Measurements from ENCODE around the gene ATF4.
"Not testable (repeated sequence)": the region's sequence is repeated elsewhere in the genome, so short reads cannot be mapped to it uniquely, and the experiment has no call there.

ATF4 gene

DNA sequence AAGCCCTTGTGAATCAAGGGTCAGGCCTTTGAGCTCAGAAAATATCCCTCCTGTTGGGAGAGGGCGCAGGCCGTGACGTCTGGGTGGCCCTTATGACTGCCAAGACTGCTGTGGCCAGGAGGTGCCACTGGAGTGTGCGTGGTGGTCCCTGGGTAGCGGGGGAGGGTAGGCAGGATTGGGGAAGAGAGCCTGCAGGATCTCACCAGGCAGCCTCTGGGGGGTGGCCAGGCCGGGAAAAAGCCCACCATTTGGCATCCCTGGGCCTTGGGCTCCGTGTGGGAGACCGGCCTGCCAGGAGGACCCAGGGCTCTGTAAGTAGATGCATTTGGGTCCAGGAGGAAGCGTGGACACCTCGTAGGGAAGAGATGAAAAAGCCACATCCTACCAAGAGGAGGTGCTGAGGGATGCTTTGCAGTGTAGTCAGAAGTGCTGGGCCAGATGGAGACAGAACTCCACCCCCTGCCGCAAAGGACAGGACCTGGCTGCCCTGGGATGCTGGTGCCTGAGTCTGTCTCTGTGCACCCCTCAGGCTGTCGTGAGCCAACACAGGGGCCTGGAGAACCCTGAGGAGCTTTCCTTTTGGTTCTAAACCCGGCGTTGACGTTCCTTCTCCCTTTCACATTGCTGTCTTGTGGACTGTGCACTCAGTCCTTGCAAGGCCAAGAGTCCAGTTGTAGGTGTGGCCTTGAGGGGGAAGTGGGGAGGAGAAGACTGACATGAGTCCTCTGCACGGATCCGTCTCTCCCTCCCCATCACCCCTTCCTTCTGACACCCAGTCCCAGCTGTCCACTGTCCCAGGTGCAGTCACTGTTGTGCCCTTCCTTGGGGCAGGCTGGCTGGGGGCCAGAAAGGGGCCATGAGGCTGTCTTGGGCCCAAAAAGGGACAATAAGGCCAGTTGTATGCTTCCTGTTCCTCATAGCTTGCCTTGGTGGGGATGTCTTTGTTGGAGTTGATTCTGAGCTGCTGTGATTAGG, 31.0 kb upstream of the ATF4 start:
- DNase-seq, result no peak

DNA sequence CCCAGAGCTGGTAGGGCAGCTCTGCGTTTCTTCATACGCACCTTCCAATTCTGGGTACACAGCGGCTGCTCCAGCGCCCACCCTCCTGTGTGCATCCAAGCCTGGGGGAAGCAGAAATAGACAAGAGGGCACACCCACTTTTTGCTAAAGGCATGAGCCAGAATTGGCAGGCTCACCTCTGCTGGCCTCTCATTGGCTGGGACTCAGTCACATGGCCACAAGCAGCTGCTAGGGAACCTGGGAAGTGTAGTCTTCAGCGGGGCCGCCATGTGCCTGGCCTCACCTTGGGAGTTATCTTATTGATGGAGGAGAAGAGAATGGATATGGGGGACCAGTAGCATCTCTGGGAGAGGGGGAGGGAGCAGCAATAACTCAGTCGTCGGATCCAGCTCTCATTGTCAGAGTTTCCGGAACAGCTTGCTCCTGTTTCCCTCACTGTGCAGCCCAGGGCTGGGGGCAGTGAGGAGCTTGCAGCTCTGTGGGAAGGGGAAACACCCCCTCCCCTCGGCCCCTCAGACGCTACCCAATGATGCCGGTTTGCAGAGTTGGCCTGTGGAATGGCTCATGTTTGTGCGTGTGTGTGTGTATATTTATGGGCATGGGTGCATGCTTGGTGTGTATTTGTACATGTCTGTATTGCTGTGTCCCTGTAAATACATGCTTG, 30.1 kb upstream of the ATF4 start:
- DNase-seq, result peak; percentile 37

DNA sequence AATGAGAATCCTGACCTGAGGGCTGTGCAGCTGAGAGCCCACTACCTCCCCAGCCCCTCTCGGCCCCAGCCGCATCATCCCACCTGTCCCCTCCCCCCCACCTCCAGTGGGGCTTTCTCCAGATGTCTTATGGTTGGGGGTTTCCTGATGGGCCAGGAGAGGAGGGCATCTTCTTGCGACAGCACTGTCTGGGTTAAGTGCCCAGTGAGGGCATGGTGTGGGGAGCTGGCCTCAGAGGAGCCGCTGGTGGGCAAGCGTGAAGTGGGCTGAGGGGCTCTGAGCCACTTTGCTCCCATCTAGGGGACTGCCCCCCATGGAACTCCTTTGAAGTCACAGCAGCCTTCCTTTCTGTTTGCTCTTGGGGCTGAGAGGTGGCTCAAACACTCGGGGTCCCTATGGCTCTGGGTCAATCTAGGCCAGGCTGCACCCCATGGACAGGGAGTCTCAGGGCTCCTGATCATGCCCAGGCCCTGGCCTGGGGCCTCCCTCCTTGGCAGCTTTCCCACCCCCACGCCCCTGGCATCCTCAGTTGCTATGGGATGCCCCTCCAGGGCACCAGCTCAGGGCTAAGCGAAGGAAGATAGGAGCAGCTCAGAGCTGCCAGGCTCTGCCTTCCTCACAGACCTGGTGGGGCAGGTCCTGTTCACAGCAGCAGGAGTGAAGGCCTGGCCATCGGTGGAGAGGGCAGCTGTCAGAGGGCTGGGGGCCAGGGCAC, 29.2 kb upstream of the ATF4 start:
- no peak for DNase-seq

DNA sequence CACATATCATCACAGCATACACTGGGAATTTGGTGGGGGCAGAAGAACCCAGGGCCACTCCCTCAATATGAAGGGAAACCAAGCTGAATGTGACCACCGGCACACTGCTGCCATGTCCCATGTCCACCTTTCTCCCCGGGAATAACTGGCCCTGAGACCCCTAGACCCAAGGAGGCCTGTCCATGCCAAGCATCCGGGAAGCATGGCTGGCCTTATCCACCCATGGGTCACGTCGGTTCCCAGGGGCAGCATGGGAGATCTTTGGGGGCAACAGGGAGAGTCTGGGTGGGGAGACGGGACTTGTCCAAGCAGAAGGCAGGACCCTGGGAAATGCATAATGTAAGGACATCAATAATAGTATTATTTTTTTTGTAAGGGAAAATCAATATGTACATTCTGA, 28.7 kb upstream of the ATF4 start:
- DNase-seq, result no peak

DNA sequence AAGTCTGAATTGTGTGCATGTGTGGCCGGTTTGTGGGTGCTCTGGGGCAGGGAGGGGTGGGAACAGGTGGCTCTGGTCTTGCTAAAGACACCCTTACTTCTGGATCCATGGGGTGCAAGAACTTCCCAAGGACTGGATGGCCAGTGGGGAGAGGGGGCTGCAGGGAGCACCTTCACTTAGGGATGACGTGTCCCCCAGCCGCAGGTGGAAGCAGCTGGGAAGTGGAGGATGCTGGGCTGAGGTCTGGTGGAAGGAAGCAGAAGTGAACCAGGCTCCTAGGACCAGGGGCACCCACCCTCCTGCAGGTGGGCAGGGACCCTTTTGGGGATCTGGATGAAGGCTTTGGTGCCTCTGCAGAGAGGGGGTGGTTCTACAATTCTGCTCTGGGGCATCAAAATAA, 28.2 kb upstream of the ATF4 start:
- no peak for DNase-seq

DNA sequence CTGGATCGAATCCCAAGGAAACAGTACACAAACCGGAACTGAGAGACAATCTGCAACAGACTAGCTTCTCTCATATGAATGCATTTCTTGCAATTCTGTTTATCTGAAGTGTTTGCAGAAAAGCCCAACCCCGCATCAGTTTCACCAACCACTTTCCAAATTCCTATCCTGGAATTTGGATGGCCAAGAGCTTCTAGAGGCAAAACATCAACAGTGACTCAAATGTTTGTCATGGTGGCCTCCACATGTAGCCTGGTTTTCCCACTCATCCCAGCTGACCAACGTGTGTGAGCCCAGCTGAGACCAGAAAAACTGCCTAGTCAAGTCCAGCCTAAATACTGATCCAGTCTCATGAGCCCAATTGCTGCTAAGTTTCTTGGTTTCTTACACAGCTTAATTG, 26.6 kb upstream of the ATF4 start:
- no peak for DNase-seq

DNA sequence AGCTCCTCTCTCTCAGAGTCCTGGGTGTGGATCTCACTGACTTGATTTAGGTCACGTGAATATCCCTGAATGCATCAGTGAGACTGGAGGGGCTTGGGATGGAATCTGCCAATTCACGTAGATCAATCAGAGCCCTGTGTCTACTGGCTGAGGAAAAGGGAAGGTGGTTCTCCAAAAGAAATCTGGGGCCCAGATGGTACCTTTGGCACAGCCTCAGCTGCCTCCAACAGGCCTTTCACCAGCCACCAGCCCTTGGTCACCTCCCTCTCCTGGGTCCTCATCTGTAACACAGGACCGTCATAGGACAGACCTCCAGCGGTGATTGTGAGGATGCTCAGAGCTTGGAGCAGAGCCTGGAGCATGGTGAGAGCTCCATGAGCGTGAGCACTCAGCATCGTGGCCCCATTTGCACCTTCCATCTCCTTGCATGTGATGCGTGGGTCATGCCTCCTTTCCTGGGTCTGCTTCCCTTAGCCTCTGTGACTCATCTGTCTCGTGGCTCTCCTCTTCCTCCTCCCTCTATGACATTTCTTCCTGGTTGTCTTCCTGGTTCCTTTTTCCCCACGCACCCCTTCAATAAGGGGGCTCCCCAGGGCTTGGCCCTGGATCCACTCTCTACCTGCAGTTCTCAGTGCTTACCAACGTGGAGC, 25.8 kb upstream of the ATF4 start:
- no peak for DNase-seq

DNA sequence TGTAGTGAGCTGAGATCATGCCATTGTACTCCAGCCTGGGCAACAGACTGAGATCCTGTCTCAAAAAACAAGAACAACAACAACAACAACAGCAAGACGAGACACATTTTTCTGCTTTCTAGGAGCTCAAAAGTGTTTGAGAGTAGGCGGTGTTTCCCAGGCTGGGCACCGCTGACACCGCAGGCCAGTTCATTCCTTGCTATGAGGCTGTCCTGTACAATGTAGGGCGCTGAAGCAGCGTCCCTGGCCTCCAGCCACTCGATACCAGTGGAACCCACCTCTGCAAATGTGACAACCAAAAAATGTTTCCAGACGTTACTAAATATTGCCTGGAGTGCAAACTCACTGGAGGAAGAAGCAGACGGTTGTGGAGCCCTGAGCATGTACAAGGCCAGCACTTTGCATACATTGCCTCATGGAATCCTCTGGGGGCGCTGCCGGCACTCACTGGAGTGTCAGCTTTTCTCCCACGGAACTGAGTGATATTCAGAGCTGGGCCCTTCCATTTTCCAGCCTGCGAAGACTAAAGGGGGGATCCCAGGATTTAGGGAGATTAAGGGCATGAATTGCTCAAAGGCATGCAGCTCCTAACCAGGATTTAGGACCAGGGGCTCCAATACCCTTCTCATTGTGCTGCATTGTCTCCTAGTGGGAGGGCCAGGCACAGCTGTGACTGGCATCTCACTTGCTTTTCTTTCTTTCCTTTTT, 24.1 kb upstream of the ATF4 start:
- peak; percentile 29 for DNase-seq

DNA sequence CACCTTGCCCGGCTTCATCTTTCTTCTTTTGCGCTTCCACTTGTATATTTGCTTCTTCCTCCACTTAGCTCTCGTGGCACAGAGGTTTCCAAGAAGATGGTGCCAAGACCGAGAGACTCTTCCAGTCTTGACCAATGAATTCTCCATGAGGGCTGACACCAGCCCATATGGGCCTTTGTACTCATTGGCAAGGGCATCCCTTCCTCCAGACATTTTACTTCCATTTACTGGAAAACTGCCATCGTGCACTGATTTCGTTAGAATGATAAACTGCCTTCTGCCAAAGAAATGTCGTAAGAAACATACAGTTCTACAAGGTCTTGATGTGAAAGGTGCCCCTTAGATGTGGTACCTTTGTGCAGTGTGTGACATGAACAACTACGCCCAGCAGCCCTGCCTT, 22.9 kb upstream of the ATF4 start:
- DNase-seq, result no peak

DNA sequence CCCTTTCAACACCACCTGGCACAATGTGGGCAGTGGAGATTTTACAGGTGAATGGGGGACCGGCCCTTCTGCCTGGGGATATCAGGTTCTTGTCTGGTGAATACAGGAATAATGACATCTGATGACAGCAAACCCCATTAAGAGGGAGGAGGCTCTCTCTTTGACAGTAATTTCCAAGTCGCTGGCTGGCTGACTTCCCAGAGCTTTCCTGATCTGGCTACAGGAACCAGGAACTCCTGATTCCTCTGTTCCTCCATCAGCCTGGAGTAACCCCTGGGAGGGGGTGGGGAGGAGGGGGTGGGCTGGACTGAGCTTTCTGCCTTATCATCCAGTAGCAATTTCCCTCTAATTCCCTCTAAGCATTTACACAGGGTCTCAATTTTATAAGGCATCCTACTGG, 22.0 kb upstream of the ATF4 start:
- peak; percentile 55 for DNase-seq

DNA sequence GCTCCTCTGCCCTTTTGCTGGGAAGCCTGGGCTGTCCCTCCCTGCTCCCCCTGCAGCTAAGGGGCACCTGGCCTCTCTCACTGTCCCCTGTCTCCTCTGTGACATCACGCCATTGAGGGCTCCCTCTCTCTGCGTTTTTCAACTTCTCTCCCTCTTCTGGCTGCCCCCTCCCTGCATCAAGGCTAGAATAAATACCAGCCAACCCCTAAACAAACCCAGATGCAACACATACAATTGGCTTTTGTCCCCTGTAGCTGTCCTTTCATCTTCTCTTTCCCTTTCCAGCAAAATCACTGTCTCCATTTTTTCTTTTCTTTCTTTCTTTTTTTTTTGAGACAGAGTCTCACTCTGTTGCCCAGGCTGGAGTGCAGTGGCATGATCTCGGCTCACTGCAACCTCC, 21.6 kb upstream of the ATF4 start:
- DNase-seq, result no peak

DNA sequence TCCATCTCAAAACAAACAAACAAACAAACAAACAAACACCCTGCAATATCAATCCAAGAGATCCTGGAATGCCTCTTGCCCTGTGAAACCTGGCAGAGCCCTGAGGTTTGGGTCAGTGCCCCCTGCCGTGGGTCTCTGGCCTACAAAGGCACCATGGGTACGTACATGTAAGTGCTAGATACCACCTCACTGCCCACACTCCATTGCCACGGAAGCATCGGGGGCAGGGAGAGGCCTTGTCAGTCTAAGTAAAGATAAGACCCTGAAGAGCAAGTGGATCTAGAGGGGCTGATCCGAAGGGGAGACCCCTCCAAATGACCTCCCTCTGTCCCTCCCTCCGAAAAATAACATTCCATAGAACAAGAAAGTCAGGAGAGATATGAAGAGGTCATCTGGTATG, 20.3 kb upstream of the ATF4 start:
- DNase-seq, result no peak

DNA sequence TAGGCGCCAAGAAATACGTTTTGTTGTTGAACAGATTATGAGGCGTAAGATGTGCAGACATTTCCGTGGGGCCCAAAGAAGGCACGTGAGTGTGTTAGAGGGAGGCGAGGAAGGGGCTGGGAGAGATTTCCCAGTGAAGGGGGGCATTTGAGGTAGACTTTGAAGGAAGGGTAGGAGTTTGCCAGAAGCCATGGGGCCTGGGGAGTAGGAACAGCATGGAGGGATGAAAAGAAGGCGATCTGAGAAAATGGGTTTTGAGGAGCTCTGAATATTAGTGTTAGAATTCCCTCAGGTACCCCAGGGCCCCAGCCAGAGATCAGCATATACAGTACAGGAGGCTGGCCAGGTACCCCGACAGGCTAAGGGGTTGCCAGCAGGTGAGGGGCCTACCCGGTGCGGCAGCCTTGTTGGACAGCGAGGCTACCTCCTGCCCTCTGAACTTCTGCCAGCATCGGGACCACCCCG, 18.7 kb upstream of the ATF4 start:
- no peak for DNase-seq

DNA sequence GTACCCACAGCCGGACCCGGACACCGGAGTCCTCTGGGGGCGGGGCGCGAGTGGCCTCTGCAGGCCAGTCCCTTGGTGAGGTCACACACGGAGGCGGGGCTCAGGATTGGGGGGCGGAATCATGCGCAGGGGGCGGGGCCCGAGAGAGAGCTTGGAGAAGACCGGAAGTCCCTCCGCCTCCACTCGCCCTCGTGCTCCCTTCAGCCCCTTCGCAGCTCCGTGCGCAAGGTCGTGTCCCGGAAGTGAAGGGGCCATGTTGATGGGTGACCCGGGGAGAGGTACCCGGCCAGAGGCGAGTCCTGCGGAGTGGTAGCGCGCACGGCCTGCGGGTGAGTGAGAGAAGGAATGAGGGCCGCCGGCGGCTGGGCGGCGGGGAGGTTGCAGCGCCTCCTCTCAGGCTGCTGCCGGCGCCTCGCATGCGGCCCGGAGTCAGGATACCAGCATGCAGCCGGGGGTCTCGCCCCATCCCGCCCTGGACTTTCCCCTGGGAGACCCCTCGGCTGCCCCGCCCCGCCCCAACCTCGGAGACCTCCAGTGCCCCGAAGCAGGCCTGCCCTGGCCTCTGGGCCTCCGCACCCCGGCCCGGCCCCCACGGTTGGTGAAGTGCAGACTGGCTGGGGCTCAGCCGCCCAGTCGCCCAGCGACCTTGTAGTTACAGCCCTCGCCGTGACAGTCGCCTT, 18.1 kb upstream of the ATF4 start, which contains the start of gene MIEF1:
Gene MIEF1 (plus strand): TSS at position 182 of the 680 bp plus-strand sequence. CDS start 9,005 bp downstream, outside the sequence.
- peak; percentile 94 for DNase-seq

DNA sequence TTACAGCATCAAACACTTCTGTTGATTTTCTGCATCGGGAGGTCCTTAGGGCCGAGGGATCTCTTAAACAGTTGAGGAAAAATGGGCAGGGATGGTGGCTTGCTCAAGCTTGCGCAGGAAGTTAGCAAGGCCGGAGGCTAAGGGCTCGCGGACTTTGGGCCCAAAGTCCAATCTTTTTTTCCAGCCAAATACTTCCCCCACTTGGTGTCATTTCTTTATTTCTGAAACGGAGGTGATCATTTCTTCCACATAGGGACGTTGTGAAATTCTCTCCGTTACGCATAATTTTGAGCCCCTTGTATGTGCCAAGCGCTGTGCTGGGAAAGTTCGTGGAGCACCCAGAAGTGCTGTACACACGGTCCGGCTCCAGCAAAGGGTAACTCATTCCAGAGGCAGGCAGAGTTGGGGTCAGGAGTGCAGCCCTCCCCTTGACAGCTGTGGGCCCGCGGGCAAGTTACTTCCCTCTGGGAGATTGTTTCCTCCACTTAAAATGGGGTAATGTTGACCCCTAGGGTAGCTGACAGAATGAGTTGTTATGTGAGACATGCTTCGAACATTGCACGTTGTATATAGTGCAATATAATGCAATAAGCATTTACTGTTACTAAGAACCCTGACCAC, 17.5 kb upstream of the ATF4 start:
- no peak for DNase-seq

DNA sequence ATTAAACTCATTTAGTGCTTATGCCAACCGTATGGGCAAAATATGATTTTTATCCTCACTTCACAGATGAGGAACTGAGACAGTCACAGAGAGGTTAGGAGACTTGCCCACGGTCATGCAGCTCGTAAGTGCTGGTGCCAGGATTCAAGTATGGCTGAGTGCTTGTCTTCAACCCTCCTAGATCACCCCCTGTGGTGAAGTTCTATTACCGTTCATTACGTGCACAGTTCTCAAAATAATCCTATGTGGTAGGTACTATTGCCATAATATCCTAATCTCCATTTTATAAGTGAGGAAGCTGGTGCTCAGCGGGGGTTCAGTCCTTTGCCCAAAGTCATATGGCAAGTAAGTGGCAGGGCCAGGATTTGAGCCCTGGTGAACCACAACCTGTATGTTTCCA, 16.7 kb upstream of the ATF4 start:
- no peak for DNase-seq

DNA sequence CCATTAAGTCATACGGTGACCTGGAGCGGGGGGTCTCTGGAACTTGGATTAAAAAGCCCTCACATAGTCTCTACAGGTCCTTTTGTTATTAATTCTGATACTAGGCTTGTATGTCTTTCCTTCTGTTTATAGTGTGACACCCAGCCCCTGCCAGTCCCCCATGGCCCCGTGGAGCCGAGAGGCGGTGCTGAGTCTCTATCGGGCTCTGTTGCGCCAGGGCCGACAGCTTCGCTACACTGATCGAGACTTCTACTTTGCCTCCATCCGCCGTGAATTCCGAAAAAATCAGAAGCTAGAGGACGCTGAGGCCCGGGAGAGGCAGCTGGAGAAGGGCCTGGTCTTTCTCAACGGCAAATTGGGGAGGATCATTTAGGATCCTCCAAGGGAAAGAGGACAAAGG, 16.3 kb upstream of the ATF4 start:
- no peak for DNase-seq

DNA sequence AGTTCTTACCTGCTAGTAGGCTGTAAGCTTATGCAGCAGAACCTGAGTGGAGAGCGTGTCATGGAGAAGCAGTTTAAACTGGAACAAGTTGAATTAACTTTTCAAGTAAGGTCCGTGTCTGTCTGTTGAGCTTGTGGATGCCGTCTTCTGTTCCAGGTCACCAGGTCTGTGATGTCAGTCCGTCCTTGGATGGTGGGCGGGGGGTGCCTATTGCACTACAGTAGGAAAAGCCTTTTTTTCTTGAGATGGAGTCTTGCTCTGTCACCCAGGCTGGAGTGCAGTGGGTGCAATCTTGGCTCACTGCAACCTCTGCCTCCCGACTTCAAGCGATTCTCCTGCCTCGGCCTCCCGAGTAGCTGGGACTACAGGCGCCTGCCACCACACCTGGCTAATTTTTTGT, 13.3 kb upstream of the ATF4 start:
- not testable (repeated sequence) for DNase-seq

DNA sequence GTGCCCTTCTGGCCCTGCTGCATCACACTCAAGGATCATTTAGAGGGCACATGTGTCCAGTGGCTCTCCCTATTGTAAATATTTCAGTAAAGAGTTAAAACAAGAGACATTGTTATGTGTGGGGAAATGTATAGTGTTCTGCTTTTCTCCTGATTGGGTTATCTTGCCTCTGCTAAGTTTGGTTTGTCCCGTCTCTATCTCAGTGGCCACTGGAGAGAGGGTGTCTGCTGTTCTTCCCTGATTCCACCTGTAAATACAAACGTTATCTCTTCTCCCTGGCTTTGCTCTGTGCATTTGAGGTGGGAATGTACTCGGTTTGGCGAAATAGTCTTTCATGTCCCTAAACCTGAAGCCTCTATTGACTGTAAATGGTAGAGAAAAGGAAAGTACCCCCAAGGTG, 12.0 kb upstream of the ATF4 start:
- no peak for DNase-seq

DNA sequence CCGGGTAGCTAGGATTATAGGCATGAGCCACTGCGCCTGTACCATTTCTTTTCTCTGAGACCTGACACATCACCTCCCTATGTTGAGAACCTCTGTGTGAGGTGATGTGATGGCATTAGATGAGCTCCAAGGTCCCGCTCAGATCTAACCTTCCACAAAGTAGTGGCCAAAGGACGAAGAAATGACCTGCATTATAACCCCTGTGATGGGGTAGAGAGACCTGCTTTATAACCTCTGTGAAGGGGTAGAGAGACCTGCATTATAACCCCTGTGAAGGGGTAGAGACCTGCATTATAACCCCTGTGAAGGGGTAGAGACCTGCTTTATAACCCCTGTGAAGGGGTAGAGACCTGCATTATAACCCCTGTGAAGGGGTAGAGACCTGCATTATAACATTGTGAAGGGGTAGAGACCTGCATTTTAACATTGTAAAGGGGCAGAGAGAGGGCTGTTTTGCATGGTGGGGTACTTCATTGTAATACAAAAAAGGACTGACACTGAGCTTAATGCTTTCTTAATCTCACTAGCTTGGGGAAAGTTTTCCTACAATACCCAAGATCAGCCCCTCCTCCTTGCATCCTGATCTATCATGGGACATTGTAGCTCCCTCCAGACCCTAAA, 9.7 kb upstream of the ATF4 start:
- no peak for DNase-seq

DNA sequence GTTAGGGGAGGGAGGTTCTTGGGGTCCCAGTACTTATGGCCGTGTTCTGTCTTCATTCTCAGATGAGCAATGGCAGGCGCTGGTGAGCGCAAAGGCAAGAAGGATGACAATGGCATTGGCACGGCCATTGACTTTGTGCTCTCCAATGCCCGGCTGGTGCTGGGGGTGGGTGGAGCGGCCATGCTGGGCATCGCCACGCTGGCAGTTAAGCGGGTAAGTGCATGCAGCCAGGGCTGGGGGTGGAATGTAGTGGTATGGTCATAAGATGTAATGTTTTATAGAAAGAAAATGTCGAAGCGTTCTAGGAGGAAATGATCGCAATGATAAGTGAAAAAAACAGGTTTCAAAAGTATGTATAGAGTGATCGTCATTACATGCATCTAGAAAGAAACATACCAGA, 9.1 kb upstream of the ATF4 start:
- DNase-seq, result no peak

Data from NCI-H345 (cell line).